Stimulated activated CD8-positive, alpha-beta memory T cell treated with anti-CD3 and anti-CD28 coated beads, Interleukin-12 subunit alpha, Interleukin-12 subunit beta, amount 100 ng/mL, for 1 hour (primary cell): ENCODE measurements around the gene ERP27.

ENCODE experiments used
- DNase-seq: peaks from one replicate; pipeline ENCODE4 v3.0.0-alpha.2; 2020; ENCODE audit warnings: low read depth

Gene ERP27

GRCh38 chr12:14902465-14902864, 35.9 kb downstream of the ERP27 start:
- DNase-seq: no peak

DNA sequence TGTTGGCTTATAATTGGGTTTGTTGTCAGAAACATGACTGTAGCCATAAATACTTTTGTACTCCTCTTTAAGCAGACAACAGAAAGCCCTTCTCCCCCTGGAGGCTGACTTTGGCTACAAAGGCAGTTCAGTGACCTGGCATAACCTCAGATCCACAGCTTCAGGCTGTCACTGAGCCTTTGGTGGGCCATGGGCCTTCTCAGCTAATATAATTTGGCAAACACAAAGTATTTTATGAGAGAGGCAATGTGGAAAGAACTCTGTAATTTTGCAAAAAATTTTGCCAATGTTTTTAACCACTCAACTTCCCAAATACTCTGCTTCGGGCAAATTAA, 37.1 kb downstream of the ERP27 start:
- DNase-seq: no peak

DNA sequence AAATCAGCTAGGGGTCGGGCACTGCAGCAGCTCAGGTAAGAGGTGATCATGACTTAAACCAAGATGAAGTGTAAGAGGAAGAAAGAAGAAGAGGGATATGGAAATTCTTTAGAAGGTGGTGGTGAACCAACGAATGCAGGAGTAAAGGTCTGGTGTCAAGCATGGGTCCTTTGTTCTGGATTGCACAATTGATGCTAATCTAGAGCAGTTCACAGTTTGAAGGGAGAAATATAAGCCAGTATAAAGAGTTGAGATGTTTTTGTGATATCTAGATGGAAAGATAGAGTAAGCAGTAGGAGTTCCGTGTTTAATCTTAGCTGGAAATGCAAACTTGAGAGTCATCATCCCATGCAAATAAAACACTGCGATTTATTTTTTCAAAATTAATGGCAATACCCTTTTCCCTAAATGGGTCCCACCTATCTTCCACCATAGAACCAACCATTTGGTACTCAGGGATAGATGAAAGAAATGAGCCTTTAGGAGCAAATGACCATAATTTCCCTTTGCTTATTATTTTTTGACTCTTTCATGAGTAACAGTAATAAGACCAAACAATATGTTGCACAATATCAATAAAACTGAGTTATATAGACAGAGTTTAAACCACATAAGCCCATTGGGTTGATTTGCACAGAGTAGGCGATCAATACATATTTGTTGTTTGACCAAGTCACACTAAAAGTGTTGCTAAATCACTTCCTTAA, 37.7 kb downstream of the ERP27 start:
- no peak for DNase-seq

- no peak for DNase-seq
Observed at GRCh38 chr12:14896521-14897169, 41.7 kb downstream of the ERP27 start.

DNA sequence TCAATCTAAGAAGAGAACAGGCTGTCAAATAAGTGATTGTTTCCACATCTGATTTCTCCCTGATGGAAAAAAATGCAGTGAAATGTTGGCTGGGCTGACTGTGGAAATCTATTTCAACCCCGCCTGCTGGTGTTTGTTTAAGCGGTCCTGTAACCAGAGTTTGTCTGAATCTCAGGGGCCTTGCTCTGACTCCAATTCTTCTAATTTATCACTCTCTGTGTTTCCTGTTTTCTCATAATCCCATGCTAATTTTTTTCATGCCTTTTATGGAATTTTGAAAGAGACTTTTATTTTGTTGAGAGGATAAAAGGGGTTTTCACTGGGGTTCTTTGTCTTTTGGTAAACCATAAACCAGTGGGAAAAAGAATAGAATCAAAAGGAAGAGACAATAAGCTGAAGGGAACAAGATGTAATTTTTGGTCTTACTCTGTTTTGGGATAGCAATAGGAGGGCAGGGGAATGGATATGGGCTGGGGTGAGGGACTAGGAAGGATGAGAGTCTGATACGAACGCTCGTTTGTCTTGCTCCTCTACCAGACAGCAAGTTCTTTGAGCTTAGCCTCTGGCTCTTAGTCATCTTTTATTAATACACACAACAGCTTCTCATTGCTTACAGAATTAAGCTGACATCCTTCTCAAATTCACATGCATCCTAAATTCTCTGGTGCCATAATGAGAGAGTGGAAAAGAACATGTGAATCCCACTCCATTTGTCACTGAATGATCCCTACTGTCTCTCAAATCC, 44.7 kb downstream of the ERP27 start:
- no peak for DNase-seq

DNA sequence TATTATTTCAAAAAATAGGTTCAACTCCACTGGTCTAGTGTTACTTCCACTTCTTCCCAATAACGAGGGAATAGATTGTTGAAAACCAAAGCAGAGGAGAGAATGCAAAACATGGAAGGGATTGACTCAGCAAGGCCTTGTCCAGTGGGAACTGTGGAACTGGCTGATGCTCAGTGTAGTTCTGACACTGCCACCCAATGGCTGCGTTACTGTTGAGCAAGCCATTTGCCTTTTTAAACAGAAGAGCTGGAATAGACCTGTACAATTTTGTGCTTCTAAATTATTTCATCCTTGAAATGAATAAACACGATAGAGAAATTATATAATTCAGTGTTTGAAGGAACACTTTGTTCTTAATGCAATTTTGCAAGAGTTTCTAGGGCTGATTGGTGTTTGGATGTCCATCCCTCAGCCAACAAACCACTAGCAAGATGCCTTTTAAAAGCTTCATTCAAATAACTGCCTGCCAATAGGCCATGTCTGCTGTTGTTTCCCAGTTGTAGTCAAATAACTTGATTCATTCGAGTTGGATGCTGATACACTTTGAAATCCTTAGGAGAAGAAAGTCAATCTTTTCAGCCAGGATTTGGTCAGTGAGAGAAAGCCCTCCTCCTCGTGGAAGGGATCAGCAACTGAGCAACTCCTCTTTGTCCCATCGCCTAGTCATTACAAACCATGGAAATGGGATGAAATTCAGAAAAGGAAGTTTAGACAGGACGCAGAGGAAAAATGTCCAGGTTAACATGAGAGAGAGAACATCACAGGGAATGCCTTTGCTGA, 45.4 kb downstream of the ERP27 start:
- no peak for DNase-seq

DNA sequence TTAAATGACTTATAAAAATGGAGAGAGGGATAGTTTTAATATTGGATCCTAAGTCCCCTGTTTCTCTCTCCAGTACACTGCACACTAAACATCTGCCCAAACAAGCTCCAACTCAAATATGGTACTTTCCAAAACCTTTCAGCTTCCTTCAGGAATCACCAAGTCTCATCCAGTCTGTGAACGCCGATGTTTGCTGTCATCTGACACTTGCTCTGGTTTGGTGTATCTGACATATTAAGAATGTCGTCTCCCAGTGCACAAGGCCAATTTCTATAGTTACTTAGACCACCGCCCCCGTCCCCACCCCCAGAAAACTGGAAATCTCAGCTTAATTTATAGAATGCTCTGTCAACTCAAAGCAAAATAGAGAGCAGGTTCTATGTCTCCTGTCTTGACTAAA, 47.6 kb downstream of the ERP27 start:
- DNase-seq: no peak

GRCh38 chr12:14886271-14886670, 52.1 kb downstream of the ERP27 start:
- no peak for DNase-seq

GRCh38 chr12:14885718-14886221, 52.6 kb downstream of the ERP27 start, which contains the start of gene MGP:
MGP (minus strand) TSS chr12:14885854; CDS start chr12:14885791, 63 bp downstream.
- no peak for DNase-seq

GRCh38 chr12:14884458-14884878, 53.9 kb downstream of the ERP27 start:
- peak; percentile 78 for DNase-seq

DNA sequence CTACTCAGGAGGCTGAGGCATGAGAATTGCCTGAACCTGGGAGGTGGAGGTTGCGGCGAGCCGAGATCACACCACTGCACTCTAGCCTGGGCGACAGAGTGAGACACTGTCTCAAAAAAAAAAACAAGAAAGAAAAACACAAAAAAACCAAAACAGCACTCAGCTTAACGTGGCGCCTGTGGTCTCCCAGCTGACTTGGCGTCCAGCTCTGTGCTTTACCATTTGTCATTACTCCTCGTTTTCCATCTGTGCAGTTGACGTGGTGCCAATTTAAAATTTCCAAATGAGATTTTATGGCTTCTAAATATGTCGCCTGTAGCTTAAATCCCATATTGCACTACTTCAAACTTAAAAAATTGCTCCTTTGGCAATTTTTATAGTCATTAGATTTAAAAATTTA, 54.7 kb downstream of the ERP27 start:
- no peak for DNase-seq

GRCh38 chr12:14880890-14881453, 57.4 kb downstream of the ERP27 start:
- no peak for DNase-seq

- no peak for DNase-seq
Observed at GRCh38 chr12:14879222-14879933, 59.0 kb downstream of the ERP27 start.

- DNase-seq: no peak
Observed at GRCh38 chr12:14878488-14878887, 59.8 kb downstream of the ERP27 start.

GRCh38 chr12:14876833-14877232, 61.5 kb downstream of the ERP27 start:
- no peak for DNase-seq

- no peak for DNase-seq
Observed at GRCh38 chr12:14874882-14875281, 63.5 kb downstream of the ERP27 start.

- no peak for DNase-seq
Observed at GRCh38 chr12:14873440-14874185, 64.7 kb downstream of the ERP27 start.

DNA sequence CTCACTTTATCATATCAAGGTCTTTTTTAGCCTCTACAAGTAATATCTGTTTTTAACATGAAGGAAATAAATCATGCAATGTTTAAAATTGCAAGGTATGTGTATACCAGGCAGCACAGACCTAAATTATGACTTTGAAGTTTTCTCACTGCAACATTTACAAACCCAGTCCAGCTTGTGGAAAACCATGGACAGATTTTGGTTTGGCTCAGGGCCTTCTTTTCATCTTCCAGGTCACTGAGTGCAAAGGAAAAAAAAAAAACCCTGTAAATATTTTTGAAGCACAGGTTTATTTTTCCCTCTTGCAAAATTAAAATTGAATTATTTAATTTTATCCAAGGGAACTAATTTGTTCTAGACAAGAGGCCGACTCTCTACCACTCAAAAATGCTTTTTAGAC, 66.5 kb downstream of the ERP27 start:
- no peak for DNase-seq

DNA sequence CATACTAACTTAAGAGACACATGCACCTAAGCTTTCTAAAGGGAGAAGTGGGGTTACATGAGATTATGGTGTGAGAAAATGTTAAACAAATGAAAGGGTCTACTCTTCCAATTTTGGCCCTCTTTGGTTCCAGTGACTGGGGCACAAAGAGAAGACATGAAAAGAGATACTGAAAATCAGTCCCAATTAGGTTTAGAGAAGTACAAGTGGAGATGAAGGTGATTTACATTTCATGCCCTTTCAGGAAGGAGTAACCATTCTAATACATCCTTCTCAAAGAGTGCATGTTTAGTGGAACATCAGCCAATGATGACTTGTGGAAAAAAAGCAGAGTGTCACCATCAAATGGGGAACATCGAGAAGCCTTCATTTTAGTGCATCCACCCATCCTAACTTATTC, 67.1 kb downstream of the ERP27 start:
- DNase-seq: no peak

DNA sequence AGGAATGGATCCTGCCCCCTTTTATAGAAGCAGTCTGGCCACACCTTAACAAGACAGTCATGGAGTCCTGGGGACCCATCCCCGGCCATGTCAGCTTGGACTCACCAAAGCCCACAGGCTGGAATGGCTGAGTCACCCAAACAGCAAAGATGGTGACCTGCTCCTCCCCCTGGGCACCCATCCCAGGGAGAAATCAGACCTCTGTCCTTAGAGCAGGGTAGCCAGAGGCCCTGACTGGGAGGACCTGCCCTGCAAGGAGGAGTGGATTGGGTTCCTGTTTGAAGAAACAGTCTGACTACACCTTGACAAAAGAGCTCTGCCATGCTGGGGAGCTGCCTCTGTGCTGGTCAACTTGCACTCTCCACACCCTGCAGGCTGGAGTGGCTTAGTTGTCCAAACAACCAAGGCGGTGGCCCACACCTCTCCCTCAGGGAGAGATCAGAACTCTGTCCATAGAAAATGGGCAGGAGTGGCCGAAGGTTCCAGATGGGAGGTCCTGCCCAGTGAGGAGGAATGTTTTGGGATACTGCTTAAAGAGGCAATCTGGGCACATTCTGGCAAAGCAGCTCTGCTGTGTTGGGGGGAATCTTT, 69.3 kb downstream of the ERP27 start:
- no peak for DNase-seq
